Fibroblast of pulmonary artery (primary cell): ENCODE results near the gene TNS3.

Experiments
- DNase-seq: peaks from one replicate; pipeline ENCODE4 v3.0.0-alpha.2; 2010; ENCODE audit warnings: low read depth
- H3K4me3 ChIP-seq: replicated peaks from 2 replicates; pipeline ENCODE4 v1.5.1; 2011; ENCODE audit warnings: low read depth, mild to moderate bottlenecking, control low read depth, low read length, moderate library complexity
- CTCF ChIP-seq: IDR thresholded peaks from 2 replicates; pipeline ENCODE4 v1.5.1; 2011; ENCODE audit warnings: mild to moderate bottlenecking, control low read depth, low read length, inconsistent platforms; ENCODE audit errors: missing control alignments

The TNS3 gene

DNA sequence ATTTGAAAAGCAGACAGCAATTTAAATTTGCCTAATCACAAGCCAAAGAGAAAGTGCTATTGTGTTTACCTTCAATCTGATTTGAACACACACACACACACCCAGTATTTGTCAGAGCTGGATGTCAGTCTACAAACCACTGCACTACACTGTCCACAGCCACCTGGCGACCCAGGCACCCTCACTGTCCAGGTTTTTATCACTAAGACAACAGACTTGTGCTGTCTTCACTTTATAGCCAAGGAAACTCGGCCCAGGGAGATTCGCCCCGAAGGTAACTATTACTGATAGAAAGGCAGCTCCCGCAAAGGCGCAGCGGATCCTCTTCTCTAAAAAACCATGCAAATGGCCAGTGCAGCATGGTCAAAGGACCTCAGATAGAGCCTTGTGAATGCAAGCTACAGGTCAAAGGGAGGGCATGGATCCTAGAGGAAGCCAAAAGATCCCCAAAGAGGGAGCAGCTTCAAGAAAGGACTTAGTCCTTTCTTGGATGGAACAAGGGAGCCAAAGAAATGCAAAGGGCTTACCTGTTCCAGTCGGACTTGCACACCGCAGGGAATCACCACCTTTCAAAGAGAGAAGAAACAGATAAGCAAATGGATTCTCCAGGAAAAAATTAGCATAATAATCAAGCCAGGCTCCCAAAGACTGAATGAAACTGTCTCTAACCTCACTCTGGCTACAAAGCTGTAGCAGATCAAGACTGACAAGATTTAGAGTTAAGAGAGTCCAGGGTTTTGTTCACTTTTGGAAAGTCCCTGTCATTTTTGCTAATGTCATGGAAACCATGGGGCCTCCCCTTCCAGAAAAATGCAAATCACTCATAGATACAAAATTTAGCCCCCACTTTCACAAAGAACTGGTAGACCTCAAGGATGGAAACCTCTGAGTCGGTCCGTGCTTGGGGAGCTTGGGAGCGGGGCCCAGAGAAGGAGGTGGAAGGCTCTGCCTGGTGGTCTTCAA is 101.1 kb downstream of the TNS3 start:
- no peak for DNase-seq
- H3K4me3 ChIP-seq: no peak overlapping the region
- no peak for TF ChIP-seq CTCF

DNA sequence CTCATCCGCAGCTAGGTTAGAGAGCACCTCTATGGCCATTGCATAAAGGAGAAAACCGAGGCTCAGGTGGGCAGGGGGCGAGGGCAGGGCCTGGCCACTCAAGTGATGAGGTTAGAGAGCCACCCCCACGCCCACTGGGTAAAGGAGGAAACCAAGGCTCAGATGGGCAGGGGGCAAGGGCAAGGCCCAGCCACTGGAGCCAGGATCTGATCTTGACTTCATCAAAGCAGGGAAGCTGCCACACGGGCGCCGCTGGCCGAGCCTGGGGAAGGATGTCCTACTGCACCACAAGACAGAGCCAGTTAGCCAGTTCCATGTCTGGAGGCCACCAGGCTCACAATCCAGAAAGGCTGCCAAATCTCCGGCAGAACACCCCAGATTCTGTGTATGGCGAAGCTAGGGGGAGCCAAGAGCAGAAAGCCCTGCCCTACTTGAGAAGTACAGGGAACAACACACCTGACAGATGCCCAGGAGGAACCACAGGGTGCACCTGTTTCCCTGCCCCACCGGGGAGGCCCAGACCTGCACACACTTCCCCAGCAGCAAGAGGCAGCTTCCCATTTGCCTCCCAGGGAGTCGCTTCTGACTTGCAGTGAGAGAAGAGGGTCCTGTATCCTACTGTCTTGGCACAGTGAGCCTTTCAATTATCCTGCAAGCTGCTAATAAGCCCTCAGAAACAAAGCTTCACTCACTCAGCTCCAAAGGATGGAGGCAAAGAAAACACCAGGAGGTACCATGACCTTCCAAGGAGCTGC is 101.9 kb downstream of the TNS3 start:
- TF ChIP-seq CTCF: no peak
- H3K4me3 ChIP-seq: no peak overlapping the region
- DNase-seq: no peak

DNA sequence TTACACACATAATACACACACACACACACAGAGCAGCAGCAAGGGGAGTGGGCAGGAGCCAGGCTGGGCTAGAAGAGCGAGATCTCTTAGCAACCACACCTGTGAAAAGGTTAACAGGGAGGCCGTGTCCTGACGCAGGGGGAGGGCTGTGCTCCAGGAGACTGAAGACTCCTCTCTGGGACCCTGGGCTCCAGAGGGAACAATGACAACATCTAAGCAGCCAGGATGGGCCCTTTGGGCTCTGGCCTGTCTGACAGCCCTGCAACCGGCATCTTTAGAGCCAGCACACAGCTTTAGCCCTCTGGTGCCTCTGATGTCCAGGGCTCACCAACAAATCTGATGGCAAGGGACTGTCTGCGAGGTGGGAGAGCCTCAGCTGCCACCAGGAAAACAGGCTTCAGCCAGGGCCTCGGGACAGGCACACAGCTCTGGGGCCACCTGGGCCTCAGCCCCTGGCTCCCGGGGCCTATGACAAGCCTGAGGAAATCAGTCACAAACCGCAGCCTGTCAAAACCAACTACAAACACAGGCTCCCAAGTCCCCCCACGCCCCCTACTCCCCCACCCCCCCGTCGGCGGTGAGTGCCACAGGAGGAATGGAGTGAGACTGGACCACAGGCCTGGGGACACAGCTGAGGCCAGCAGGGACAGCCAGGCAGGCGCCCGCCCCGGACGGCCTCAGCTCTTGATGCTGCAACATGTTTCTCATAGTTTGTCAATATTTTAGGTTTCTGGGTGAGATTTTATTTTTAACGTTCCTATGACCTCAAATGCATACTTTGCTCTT is 102.8 kb downstream of the TNS3 start:
- no peak overlapping the region for H3K4me3 ChIP-seq
- TF ChIP-seq CTCF: no peak
- DNase-seq: no peak

DNA sequence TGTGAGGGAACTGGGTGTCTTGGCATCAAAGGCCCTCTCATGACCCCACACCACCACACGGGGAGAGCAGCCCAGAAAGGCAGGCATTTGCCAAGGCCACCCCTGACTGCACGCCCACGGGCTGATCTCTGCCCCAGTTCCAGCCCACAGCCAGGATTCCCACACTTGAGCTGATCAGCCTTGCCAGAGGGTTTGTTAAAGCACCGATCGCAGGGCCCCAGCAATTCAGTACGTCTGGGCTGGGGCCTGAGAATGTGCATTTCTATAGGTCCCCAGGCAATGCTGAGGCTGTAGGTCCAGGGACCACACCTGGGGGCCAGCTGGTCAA is 103.9 kb downstream of the TNS3 start:
- peak; percentile 36 for DNase-seq
- no peak for TF ChIP-seq CTCF
- H3K4me3 ChIP-seq: no peak overlapping the region

- TF ChIP-seq CTCF: no peak
- no peak for DNase-seq
- H3K4me3 ChIP-seq: no peak overlapping the region
Measured at GRCh38 chr7:47477191-47478016, 104.5 kb downstream of the TNS3 start.

- no peak for DNase-seq
- no peak overlapping the region for H3K4me3 ChIP-seq
- no peak for TF ChIP-seq CTCF
Measured at GRCh38 chr7:47475880-47476227, 106.1 kb downstream of the TNS3 start.
